Measurements from ENCODE around the gene TIGD4.

DNA sequence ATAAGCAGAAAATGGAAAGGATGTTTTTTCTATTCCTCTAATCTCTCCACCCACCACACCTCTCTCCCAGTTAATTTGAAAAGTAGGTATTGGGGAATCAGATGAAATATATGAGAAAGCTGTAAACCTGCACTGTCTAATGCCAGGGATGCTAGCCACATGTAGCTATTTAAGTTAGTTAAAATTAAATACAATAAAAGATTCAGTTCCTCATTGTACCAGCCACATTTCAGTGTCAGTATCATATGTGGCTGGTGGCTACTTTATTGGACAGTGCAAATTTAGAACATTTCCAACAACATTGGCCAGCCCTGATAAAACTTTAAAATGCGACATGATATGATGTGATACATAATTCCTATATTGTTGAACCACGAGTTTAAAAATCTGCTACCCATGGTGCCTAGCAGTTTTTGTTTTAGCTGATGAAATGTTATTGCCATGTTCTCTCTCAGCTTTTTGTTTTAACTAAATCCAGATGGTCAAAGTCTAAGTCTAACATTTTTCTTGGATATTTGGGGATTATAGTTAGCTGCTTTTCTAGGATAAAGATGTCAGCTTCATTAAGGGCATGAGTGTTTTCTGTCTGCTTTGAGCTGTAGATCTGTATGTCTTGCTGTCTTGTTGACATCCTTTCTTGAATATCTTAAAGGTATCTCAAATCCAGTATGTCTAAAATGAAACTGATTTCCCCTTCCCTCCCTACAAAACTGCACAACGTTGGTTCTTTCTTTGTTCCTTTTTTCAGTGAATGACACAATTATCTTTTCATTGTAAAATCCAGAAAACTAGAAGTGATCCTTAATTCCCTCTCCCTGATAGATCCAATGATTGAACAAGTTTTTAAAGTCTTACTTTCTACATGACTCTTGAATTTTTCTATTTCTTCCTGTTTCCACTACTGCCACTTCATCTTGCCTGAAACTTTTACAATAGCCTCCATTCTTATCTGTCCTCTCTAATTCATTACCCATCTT, 6.4 kb upstream of the TIGD4 start:
- no peak for TF ChIP-seq POLR2A (IDR thresholded peaks at IDR 0.05; ENCODE audit: low read length)
- TF ChIP-seq GATA1 (IDR thresholded peaks at IDR 0.05; ENCODE audit: low read depth, low read length), result no peak

Measured in erythroblast (primary cell).